ENCODE measurements around the gene KRT3. TPM values are rescaled to one million over a fixed set of nuclear protein-coding genes. Genes with fewer than 3 reads are reported as not detected.

The KRT3 gene
- total and polyA plus RNA-seq, 12 donors = not detected

DNA sequence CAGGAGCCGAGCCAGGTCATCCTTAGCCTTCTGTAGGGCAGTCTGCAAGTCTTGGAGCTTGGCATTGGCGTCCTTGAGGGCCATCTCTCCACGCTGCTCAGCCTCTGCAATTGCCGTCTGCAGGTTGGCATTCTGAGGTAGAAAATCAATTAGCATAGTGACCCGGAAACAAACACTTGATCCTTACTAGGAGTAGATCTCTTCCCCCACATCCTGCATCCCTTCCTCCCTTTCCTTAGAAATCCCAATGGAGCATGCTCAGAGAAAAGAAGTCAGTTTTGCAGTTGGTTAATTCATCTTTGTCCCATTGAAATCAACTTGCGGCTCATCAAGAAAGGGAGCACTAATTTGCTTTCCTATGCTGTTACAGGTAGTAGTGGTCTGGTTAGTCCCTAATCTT lies 24.8 kb downstream of the KRT3 start:
- intact Hi-C loops (cut with DNase I) = no loop called here
- no peak overlapping the region for H3K27ac ChIP-seq
- no peaks in the 10 kb centered on the region for H3K9me3 ChIP-seq (replicated peaks in 1 of 3)
- H3K4me3 ChIP-seq = no peak overlapping the region
- DNase-seq = no peak
- no peaks in the 10 kb centered on the region for H3K36me3 ChIP-seq (replicated peaks in 1 of 2)
- H3K4me1 ChIP-seq (replicated peaks in 1 of 2) = no peaks in the 10 kb centered on the region
- 75 to 86% (median 80%) methylated on average over 5 to 6 of the region's 6 CpGs for WGBS, 4 donors
- H3K27me3 ChIP-seq = peaks cover 10% of the 10 kb centered on the region
- no peak for TF ChIP-seq POLR2A (IDR thresholded peaks at IDR 0.05)
- TF ChIP-seq, protein P1, sequence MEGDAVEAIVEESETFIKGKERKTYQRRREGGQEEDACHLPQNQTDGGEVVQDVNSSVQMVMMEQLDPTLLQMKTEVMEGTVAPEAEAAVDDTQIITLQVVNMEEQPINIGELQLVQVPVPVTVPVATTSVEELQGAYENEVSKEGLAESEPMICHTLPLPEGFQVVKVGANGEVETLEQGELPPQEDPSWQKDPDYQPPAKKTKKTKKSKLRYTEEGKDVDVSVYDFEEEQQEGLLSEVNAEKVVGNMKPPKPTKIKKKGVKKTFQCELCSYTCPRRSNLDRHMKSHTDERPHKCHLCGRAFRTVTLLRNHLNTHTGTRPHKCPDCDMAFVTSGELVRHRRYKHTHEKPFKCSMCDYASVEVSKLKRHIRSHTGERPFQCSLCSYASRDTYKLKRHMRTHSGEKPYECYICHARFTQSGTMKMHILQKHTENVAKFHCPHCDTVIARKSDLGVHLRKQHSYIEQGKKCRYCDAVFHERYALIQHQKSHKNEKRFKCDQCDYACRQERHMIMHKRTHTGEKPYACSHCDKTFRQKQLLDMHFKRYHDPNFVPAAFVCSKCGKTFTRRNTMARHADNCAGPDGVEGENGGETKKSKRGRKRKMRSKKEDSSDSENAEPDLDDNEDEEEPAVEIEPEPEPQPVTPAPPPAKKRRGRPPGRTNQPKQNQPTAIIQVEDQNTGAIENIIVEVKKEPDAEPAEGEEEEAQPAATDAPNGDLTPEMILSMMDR (IDR thresholded peaks at IDR 0.05) = no peak

DNA sequence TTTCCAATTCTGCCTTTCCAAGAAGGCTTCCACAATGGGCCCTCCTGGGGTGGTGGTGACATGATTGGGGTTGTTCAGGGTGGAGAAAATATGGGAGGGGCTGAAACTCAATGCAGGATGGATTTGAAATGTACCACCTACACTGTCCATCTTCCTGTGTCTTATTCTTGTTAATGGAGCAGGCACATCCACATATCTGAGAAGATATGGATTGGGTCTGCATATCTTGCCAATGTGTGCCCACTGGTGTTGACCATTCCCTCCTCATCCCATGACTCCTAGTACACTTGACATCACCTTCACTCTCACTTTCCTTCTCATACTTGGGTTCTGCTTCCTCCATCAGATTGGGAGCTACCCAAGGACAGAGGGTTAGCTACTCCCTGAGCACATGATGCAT lies 26.0 kb downstream of the KRT3 start:
- Histone ChIP-seq H3K27ac (no peak overlapping the region), H3K36me3 (replicated peaks in 1 of 2) (no peaks in the 10 kb centered on the region), H3K4me1 (replicated peaks in 1 of 2) (no peaks in the 10 kb centered on the region), H3K4me3 (no peak overlapping the region), H3K9me3 (replicated peaks in 1 of 3) (no peaks in the 10 kb centered on the region), H3K27me3 (peaks cover 10% of the 10 kb centered on the region)
- TF ChIP-seq POLR2A (IDR thresholded peaks at IDR 0.05) = no peak
- TF ChIP-seq, protein P1 (IDR thresholded peaks at IDR 0.05) = no peak
- intact Hi-C loops (cut with DNase I) = no loop called here
- no peak for DNase-seq

DNA sequence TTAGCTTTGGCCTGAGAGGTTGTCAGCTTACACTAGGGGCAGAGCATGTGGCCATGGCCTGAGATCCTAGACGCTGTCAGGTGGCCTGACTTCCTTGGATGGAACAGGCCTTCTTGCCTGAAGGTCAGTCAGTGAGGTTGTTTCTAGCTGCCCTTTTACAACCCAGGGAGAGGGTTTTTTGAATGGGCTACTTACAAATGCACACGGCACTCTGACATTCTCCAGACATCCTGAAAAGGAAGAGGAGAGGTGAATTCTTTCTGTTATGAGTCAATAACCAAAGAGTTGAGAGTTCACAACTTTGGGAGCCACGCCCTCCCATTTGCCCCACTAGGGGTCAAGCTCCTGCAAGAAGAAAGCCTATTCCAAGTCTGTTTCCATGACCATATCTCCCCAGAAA lies 26.6 kb downstream of the KRT3 start:
- whole genome bisulfite sequencing, 4 donors = 49 to 74% (median 69%) methylated on average over 2 to 3 of the region's 3 CpGs
- intact Hi-C loops (cut with DNase I) = no loop called here
- Histone ChIP-seq H3K36me3 (replicated peaks in 1 of 2) (no peaks in the 10 kb centered on the region), H3K27me3 (peaks cover 10% of the 10 kb centered on the region), H3K27ac (no peak overlapping the region), H3K4me3 (no peak overlapping the region), H3K4me1 (replicated peaks in 1 of 2) (no peaks in the 10 kb centered on the region), H3K9me3 (replicated peaks in 1 of 3) (no peaks in the 10 kb centered on the region)
- DNase-seq = no peak
- no peak for TF ChIP-seq POLR2A (IDR thresholded peaks at IDR 0.05)
- TF ChIP-seq, protein P1 (IDR thresholded peaks at IDR 0.05) = no peak

DNA sequence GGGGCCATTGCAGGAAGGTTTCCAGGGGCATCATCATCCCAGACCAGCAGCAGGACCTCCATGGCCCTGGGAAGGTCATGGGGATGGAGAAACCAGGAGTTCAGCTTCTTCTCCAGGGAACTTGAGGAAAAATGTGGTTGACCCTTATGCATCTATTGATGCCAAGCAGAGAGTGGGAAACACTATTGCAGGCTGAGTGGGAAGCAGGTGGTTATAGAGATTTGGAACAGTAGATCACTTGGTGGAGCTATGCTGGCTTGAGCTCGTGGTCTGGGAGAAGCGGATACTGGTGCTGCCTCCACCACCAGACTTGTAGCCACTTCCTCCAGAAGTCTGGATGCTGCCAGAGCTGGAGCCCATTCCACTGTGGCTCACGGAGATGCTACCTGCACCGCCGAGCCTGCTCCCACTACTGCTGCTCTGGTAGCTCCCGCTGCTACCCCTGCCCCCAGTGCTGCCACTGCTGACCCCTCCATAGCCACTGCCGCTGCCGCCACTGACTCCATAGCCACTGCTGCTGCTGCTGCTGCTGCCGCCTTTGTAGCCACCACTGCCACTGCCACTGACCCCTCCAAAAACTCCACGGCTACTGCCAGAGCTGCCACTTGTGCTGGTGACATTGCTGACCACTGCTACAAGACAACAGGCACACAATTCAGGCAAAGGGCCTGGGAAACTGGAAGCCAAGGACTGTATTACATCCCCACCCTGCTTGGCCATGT lies 27.3 kb downstream of the KRT3 start:
- Histone ChIP-seq H3K4me1 (replicated peaks in 1 of 2) (no peaks in the 10 kb centered on the region), H3K9me3 (replicated peaks in 1 of 3) (no peaks in the 10 kb centered on the region), H3K4me3 (no peak overlapping the region), H3K27ac (no peak overlapping the region), H3K36me3 (replicated peaks in 1 of 2) (no peaks in the 10 kb centered on the region), H3K27me3 (peaks cover 10% of the 10 kb centered on the region)
- WGBS, 4 donors = 74 to 84% (median 80%) methylated on average over 4 to 10 of the region's 10 CpGs
- DNase-seq = no peak
- intact Hi-C loops (cut with DNase I) = no loop called here
- TF ChIP-seq POLR2A (IDR thresholded peaks at IDR 0.05) = no peak
- TF ChIP-seq, protein P1 (IDR thresholded peaks at IDR 0.05) = no peak
